Right lobe of liver (tissue), 4 donors: ENCODE measurements around the gene PER2.

Experiments used
- POLR2A ChIP-seq: fragments of 450-650 bp; IDR thresholded peaks from one replicate; pipeline ENCODE4 v1.6.1; 2017; ENCODE audit warnings: antibody characterized with exemption, mild to moderate bottlenecking
- TF ChIP-seq, protein P1 (sequence below), 4 donors: fragments of 200-600 bp in 3 of 4; fragments of 450-650 bp in 1 of 4; IDR thresholded peaks; one replicate each; pipeline versions ENCODE4 v1.5.1 to v1.8.0; 2016 to 2022; ENCODE audit warnings: antibody characterized with exemption in 4 of 4, mild to moderate bottlenecking in 2 of 4
- donor health status: DM: no; HTN: no; CAD: no.
- donor health status: DM: no; HTN: no; CAD: no.
- donor health status: DM: no; HTN: yes; CAD: no.

GRCh38 chr2:238289574-238289973 is 1.2 kb upstream of the PER2 start:
- TF ChIP-seq, protein P1, sequence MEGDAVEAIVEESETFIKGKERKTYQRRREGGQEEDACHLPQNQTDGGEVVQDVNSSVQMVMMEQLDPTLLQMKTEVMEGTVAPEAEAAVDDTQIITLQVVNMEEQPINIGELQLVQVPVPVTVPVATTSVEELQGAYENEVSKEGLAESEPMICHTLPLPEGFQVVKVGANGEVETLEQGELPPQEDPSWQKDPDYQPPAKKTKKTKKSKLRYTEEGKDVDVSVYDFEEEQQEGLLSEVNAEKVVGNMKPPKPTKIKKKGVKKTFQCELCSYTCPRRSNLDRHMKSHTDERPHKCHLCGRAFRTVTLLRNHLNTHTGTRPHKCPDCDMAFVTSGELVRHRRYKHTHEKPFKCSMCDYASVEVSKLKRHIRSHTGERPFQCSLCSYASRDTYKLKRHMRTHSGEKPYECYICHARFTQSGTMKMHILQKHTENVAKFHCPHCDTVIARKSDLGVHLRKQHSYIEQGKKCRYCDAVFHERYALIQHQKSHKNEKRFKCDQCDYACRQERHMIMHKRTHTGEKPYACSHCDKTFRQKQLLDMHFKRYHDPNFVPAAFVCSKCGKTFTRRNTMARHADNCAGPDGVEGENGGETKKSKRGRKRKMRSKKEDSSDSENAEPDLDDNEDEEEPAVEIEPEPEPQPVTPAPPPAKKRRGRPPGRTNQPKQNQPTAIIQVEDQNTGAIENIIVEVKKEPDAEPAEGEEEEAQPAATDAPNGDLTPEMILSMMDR (IDR thresholded peaks at IDR 0.05): no peak
- no peak for TF ChIP-seq POLR2A
